Activated T-helper 1 cell treated with Interleukin-2 at 50 U/mL for 16 hours (primary cell): ENCODE results near the gene EPB41L2.
"Not testable (repeated sequence)": the region's sequence is repeated elsewhere in the genome, so short reads cannot be mapped to it uniquely, and the experiment has no call there.

Experiments
- DNase-seq: peaks from one replicate; pipeline ENCODE4 v3.0.0-alpha.2; 2020; ENCODE audit warnings: low read depth

The EPB41L2 gene

GRCh38 chr6:131003488-131004386 lies 59.3 kb downstream of the EPB41L2 start:
- DNase-seq = no peak

DNA sequence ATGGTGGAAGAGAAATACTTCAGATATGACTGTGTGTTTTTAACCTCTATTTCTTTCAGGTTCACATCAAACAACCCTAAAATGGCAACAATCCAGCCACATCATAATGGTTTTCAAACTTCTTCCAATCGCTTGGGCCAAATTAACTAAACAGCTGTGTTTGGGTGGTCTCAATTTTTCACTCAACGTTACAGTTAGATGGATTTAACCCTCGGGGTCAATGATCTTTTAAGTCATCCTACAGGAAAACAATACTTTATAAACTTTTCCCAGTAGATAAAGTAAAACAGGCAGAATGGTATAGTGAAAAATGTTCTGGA lies 60.4 kb downstream of the EPB41L2 start:
- no peak for DNase-seq

DNA sequence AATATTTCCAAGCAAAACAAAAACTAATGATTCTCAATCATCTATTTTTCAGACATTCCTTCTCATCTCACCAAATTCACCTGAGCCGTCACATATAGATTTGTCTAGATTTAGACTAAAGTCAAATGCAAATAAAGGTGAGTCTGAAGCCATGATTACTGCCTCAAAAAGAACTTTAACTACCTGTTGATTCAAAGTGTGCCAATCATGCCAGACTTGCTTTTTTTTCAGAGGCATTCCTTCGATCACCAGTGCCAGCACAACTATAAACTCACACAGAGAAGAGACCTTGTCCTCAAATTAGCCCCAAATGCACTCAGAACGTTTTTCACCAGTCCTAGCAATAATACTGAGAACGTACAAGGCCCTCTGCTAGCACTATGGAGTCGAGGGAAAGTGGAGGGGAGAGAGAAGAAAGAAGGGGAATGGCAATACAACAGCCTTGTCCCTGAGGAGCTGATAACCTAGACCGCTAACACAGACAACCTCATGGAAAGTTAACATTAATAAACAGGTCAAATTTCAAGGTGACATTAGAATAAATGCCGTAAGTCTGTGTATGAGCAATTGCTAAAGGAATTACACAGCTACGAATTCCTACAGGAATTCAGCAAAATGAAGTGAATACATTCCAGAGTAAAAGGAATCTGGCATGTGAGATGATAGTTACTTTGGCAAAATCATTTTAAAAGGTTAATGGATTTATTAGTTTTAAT lies 60.9 kb downstream of the EPB41L2 start:
- no peak for DNase-seq

- no peak for DNase-seq
These were observed 61.8 kb downstream of the EPB41L2 start for GRCh38 chr6:131001111-131001736.

DNA sequence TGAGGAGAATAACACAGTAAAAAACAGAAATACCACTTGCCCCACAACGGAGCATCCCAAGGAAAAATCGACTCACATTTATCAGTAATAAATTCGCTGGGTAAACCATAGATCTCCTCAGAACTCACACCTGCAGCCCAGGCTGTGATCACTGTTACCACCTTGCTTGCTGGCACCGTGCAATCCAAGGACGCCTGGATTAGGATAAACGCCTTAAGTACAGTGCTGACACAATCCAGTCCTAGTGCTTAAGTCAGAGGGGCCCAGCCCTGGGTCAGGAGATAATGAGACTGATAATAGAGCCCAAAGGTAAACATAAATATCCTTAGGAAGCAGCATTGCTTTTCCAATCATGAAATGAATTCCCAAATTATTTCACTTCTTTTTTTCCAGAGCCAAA lies 62.5 kb downstream of the EPB41L2 start:
- DNase-seq = no peak

DNA sequence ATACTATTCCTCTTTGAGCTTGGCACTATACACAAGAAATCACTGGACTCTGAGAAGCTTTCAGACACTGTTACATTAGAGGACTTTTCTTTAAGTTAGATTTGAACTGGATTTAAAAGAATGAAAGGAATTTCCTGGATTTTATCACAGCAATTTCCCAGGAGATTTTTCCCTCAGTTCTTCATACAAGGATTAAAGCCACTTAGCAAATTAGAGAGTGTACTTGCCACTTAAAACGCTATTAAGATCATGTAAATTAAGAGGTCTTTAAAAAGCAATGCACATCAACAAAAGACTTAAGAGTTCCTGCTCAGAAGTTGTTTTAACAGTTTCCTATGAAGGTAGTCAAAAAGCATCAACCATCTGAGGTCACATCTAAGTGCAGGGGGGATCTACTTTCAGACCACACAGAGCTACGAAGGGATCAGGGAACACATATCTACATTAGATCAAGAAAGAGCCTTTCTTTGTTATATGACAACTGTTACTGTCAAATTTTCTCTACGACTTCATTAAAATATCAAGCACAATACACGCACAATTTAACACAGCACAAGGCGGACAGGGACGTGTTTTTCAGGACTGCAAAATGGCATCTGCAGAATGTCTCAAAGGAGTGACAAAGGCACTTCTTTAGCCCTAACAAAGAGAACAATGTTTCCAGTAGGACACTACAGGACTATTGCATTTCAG lies 65.8 kb downstream of the EPB41L2 start:
- DNase-seq = no peak

GRCh38 chr6:130996635-130997034 lies 66.4 kb downstream of the EPB41L2 start:
- no peak for DNase-seq

DNA sequence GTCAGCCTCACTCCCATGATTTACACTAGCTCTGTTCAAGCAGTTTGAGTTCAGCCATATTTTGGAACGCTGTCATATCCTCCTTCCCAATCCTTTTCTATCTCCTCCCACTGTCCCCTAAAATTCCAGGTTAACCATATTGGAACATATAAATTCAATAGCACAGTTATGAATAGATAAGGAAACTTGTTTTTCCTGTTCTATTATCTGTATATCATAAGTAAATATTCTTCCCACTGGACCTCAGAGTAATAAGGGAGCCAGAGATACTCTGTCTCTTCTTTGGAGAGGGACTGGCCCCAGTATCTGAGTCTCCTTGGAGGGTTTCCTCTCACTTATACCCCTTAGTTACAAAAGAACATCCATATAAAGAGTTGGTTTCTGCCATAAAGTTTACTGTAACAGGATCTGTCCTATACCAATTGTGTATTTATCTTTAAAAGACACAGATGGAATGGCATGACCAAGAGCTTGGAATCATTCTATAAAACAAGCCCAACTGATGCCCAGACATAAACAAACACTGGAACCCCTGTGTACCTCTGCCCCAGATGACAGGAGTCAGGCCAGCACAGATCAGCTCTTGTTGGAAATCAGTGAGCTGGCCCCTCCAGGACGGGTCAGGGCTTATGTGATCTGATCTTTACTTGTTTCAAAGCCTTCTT lies 67.1 kb downstream of the EPB41L2 start:
- no peak for DNase-seq

DNA sequence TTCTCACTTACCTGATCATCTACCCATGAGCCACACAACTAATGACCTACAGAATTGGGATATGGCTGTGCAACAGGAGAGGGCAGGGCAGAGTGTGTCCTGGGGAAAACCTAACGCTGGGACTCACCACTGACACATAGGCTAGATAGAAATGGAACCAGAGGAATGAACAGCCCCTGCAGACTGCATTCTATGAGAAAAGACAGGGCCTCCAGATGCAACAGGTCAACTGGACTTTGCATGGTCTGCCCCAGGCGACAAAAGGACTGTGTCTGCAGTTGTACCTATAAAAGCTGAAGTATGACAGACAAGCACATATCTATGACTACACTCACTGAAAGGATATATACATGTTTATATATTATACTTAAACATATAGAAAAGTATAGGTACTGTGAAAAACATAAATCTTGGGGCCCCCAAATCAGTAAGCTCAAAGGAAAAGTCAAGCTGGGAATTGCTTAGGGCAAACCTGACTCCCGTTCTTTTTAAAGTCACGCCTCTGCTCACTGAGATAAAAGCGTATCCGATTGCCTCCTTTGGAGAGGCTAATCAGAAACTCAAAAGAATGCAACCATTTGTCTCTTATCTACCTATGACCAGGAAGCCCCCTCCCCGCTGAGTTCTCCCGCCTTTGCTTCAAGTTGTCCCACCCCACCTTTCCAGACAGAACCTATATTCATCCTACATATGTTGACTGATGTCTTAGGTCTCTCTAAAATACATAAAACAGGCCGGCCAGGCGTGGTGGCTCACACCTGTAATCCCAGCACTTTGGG lies 68.5 kb downstream of the EPB41L2 start:
- DNase-seq = no peak

- no peak for DNase-seq
These were observed 69.7 kb downstream of the EPB41L2 start for GRCh38 chr6:130993292-130993765.

GRCh38 chr6:130991422-130992137 lies 71.5 kb downstream of the EPB41L2 start:
- DNase-seq = no peak

DNA sequence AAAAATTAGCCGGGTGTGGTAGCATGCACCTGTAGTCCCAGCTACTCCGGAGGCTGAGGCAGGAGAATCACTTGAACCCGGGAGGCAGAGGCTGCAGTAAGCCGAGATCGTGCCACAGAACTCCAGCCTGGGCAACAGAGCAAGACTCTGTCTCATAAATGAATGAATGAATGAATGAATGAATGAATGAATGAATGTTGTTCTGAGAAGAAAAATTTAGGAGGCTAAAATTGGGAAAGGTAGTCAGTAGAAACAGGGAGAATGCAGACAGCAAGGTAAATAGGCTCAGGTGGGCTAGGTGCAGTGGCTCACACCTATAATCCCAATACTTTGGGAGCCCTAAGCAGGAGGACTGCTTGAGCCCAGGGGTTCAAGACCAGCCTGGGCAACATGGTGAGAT lies 75.5 kb downstream of the EPB41L2 start:
- not testable (repeated sequence) for DNase-seq

GRCh38 chr6:130985115-130985514 lies 77.9 kb downstream of the EPB41L2 start:
- DNase-seq = no peak

GRCh38 chr6:130982941-130983456 lies 80.0 kb downstream of the EPB41L2 start:
- DNase-seq = no peak

- no peak for DNase-seq
These were observed 80.9 kb downstream of the EPB41L2 start for GRCh38 chr6:130982135-130982534.

DNA sequence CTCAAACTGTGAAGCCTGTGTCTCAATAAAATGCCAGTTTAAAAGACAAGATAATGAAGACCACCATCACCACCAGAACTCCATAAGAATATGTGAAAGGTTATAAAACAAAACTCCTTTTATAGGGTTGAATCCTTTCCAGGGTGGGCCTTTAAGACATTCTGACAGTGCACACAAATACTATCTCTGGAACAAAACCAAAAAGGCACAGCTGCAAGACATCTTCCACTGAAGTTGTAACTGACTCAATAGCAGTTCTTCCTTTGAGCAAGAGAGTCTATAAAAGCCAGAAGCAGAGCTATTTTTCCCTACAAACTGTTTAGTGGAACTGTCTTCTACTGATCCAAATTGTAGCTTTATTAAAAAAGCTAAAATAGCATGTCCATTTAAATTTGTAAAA lies 81.6 kb downstream of the EPB41L2 start:
- DNase-seq = no peak

- no peak for DNase-seq
These were observed 82.6 kb downstream of the EPB41L2 start for GRCh38 chr6:130980310-130981032.

- DNase-seq = no peak
These were observed 84.2 kb downstream of the EPB41L2 start for GRCh38 chr6:130978660-130979396.

DNA sequence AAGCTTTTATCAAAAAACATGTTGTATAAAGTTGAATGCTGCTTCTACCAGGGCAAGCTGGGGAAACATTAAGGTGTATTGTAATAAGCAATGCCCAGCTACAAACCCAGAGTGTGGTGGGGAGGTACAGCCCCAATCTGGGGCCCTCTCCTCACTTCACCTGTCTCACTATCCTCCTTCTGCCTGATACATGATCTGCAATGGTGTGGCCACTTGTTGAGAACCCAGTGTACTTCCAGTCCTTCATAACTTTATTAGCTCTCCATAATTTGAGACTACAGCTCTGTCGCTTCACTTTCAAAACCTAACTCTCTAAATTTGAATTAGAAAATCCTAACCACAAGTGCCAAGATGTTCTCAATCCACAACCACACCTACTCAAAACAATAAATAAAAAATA lies 84.9 kb downstream of the EPB41L2 start:
- DNase-seq = no peak
